Measurements from ENCODE around the gene PEX5L.

DNA sequence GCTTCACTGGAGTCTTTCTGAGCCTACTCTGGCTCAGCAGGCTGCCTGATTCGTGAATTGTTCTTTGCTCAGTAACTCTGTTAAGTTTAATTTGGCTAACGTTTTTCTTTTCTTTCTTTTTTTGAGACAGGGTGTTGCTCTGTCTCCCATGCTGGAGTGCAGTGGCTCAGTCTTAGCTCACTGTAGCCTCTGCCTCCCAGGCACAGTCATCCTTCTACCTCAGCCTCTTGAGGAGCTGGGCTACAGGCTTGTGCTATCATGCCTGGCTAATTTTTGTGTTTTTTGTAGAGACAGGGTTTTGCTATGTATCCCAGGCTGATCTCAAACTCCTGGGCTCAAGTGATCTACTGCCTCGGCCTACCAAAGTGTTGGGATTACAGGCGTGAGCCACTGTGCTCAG lies 165.0 kb downstream of the PEX5L start:
- TF ChIP-seq TAF1 (IDR thresholded peaks at IDR 0.05; ENCODE audit: borderline replicate concordance, insufficient read depth, low read length) (no peak), POLR2AphosphoS5 (IDR thresholded peaks at IDR 0.05; ENCODE audit: low read depth, low read length) (no peak), SIN3A (IDR thresholded peaks at IDR 0.05; ENCODE audit: borderline replicate concordance, insufficient read depth, low read length) (no peak), FOXP2 (optimal IDR thresholded peaks at IDR 0.05; ENCODE audit: borderline replicate concordance, extremely low read depth, extremely low read length, insufficient read depth) (no peak)
- TF ChIP-seq, protein P1, sequence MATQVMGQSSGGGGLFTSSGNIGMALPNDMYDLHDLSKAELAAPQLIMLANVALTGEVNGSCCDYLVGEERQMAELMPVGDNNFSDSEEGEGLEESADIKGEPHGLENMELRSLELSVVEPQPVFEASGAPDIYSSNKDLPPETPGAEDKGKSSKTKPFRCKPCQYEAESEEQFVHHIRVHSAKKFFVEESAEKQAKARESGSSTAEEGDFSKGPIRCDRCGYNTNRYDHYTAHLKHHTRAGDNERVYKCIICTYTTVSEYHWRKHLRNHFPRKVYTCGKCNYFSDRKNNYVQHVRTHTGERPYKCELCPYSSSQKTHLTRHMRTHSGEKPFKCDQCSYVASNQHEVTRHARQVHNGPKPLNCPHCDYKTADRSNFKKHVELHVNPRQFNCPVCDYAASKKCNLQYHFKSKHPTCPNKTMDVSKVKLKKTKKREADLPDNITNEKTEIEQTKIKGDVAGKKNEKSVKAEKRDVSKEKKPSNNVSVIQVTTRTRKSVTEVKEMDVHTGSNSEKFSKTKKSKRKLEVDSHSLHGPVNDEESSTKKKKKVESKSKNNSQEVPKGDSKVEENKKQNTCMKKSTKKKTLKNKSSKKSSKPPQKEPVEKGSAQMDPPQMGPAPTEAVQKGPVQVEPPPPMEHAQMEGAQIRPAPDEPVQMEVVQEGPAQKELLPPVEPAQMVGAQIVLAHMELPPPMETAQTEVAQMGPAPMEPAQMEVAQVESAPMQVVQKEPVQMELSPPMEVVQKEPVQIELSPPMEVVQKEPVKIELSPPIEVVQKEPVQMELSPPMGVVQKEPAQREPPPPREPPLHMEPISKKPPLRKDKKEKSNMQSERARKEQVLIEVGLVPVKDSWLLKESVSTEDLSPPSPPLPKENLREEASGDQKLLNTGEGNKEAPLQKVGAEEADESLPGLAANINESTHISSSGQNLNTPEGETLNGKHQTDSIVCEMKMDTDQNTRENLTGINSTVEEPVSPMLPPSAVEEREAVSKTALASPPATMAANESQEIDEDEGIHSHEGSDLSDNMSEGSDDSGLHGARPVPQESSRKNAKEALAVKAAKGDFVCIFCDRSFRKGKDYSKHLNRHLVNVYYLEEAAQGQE (IDR thresholded peaks at IDR 0.05; ENCODE audit: insufficient read depth in 1 of 2, low read depth in 2 of 2, low read length in 2 of 2) = no peak

Data from PFSK-1 (cell line).